ENCODE data around the gene SET.

SET gene

DNA sequence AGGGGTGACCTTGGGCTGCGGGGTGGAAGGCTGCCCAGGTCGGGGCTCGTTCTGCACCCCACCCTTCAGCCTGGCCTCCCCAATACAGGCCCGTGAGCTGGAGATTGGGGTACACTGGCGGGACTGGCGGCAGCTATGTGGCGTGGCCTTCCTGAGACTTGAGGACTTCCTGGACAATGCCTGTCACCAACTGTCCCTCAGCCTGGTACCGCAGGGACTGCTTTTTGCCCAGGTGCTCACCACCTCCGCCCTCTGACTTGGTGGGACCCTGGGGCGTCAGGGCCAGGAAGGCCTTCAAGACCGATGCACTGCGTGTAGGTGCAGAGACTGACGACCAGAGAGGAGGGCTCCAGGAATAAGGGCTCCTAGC, 24.4 kb downstream of the SET start:
- no peak for DNase-seq (ENCODE audit: low spot score)

DNA sequence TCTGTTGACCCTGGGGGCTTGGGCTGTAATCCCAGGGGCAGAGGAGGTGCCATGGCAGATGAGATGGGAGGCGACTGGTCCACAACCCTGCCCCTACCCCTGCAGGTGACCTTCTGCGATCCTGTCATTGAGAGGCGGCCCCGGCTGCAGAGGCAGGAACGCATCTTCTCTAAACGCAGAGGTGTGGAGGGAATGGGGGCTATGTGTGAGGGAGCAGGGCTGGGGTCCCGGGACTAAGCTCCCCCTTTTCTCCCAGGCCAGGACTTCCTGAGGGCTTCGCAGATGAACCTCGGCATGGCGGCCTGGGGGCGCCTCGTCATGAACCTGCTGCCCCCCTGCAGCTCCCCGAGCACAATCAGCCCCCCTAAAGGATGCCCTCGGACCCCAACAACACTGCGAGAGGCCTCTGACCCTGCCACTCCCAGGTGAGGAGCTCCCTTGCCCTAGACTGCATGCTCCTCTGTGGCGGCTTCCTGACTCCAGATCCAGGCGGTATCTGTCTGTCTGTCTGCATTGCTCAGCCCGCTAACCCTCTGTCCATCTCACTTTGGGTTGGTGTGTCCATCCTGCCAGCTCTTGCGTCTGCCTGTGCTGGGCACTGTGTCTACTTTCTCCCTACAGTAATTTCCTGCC, 25.0 kb downstream of the SET start:
- no peak for DNase-seq (ENCODE audit: low spot score)

DNA sequence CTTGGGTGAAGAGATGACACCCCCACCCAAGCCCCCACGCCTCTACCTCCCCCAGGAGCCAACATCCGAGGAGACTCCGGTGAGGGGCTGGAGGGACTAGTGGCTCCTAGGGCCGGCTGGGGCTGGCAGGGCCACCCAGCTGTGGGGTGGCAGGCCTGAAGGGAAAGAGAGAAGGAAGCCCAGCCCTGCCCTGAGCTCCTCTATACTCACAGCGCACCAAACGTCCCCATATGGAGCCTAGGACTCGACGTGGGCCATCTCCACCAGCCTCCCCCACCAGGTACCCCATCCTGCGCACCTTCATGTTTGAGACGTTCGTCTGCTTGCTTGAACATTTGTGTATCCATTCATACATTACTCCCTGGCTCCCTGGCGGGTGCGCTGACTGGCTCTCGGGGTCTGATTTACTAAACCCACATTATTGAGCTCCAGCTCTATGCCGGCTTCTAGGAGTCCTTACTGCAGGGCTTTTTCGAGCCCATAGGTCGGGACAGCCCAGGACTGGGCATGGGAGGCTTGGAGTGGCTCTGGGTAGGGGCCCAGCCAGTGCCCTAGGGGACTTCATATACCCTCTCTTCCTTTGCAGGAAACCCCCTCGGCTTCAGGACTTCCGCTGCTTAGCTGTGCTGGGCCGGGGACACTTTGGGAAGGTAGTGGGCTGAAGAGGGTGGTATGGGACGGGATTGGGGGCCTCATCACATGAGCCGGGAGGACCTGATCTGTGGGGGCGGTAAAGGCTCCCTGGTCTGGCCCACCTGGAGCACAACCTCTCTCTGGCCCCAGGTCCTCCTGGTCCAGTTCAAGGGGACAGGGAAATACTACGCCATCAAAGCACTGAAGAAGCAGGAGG, 25.8 kb downstream of the SET start:
- DNase-seq (ENCODE audit: low spot score), result no peak

DNA sequence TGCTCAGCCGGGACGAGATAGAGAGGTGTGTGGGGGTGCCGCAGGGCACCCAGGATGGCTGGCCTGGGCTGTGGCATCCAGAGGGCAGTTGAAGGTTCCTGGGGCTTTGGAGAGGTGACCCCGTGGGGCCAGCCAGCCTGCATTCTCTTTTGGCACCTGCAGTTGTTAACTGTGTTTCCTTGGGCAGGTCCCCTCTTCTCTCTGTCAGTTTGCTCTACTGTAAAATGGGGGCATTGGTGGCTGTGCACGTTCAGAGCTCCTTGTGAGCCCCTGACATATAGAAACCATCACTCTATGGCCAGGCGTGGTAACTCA, 26.4 kb downstream of the SET start:
- no peak for DNase-seq (ENCODE audit: low spot score)

DNA sequence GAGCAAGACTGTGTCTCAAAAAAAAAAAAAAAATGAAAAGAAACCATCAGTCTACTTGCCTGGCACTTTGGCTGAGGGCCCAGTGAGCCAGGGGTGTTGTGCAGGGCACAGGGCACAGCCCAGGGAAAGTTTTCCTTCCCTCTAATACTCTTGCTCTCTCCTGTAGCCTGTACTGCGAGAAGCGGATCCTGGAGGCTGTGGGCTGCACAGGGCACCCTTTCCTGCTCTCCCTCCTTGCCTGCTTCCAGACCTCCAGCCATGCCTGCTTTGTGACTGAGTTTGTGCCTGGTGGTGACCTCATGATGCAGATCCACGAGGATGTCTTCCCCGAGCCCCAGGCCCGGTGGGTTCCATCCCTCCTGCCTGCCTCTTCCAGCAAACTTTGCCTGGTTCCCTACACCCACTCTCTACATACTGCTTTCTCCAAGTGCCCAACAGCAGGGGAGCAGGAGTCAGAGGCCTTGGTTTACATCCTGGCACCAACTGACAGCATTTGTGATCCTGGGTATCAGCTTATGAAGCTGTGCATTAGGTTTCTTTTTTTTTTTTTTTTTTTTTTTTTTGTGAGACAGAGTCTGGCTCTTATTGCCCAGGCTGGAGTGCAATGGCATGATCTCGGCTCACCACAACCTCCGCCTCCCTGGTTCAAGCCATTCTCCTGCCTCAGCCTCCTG, 27.7 kb downstream of the SET start:
- DNase-seq (ENCODE audit: low spot score), result no peak

DNA sequence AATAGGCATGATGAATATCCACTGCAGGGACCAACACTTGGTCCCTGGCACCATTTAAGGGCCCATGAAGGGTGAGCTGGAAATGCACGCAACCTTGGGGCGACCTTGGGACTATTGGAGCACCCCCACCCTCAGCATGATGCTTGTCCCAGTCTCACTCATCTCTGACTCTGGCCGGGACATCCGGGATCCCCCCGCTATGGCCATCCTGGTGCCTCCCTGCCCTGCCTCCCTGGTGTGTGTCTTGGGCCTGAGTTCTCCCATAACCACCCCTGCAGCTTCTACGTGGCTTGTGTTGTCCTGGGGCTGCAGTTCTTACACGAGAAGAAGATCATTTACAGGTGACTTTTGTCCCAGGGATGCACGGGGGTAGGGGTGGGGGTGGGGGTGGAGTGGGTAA, 29.0 kb downstream of the SET start:
- DNase-seq (ENCODE audit: low spot score), result no peak

DNA sequence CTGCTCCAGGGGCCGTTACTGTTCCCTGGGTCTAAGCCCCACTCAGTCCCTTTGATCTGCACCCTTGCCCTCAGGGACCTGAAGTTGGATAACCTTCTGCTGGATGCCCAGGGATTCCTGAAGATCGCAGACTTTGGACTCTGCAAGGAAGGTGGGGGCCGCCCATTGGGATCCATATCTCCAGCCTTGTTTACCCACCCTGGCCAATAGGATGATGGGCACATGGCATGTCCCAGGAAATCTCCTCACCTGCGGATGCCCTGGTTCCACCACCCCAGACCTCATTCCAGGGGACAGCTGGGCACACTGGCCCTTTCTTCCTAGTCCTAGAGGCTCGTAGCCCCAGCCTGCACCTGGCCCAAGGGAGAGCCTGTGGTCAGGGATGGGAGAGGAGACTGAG, 29.5 kb downstream of the SET start:
- DNase-seq (ENCODE audit: low spot score), result no peak

DNA sequence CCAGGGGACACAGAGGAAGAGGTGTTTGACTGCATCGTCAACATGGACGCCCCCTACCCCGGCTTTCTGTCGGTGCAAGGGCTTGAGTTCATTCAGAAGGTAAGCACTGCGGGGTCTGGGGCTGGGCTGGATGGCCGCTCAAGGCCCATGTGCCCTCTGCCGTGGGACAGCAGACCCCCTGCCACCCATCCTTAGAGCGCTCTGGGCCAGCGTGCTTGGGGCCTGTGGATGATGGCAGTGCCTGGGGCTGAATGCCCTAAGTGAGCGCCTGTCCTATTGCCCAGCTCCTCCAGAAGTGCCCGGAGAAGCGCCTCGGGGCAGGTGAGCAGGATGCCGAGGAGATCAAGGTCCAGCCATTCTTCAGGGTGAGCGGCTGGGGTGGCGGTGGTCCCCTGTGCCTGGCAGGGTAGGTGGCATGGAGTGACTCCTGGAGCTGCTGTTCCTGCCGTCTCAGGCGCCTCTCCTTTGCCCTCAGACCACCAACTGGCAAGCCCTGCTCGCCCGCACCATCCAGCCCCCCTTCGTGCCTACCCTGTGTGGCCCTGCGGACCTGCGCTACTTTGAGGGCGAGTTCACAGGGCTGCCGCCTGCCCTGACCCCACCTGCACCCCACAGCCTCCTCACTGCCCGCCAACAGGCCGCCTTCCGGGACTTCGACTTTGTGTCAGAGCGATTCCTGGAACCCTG, 31.0 kb downstream of the SET start:
- DNase-seq (ENCODE audit: low spot score), result no peak

DNA sequence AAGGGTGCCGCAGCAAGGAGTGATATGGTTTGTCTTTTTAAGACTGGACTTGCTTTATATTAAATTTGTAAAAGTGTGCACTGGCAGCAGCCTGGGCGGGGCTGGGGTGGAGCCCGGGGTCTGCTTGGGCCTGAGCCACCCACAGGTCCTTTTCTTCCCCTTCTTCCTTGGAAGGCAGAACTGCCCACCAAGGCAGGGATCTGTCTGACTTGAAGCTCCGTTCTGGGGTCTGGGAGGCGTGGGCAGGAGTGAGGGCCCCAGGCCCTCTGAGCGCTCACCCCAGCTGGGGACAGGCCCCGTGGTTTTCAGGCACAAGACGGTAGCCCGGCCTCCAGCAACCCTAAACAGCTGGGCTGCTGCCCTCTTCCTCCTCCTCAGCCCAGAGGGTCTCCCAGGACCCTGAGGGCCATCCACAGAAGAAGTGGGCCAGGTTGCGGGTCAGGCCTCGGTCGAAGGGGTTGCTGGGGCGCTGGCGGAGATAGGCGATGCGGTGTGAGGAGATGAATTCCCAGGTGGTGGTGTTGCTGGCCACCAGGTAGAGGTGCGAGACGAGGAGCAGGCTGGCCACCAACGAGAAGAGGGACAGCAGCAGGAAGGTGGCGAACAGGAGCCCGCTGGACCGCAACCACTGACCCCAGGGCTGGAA, 31.9 kb downstream of the SET start:
- no peak for DNase-seq (ENCODE audit: low spot score)

DNA sequence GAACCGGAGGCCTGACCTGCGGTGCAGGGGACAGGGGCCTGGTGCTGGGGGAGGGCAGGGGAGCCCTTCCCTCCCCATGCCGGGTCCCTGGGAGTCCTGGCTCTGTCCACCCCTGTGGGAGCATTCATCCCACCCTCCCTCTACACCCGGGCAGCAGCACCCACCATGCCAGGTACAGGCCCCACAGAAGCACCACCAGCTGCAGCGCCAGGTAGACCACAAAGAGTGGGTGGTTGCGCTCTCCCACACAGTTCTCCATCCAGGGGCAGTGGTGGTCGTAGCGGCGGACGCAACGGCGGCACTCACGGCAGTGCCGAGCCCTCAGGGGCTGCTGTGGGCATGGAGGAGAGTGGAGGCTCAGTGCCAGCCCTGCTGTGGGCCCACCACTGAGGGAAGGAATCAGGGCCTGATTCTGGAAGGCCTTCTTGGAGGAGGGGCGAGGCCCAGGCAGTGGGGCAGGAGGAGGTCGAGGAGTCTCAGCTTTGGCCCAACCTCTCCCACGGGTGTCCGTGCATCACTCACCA, 32.5 kb downstream of the SET start:
- no peak for DNase-seq (ENCODE audit: low spot score)

DNA sequence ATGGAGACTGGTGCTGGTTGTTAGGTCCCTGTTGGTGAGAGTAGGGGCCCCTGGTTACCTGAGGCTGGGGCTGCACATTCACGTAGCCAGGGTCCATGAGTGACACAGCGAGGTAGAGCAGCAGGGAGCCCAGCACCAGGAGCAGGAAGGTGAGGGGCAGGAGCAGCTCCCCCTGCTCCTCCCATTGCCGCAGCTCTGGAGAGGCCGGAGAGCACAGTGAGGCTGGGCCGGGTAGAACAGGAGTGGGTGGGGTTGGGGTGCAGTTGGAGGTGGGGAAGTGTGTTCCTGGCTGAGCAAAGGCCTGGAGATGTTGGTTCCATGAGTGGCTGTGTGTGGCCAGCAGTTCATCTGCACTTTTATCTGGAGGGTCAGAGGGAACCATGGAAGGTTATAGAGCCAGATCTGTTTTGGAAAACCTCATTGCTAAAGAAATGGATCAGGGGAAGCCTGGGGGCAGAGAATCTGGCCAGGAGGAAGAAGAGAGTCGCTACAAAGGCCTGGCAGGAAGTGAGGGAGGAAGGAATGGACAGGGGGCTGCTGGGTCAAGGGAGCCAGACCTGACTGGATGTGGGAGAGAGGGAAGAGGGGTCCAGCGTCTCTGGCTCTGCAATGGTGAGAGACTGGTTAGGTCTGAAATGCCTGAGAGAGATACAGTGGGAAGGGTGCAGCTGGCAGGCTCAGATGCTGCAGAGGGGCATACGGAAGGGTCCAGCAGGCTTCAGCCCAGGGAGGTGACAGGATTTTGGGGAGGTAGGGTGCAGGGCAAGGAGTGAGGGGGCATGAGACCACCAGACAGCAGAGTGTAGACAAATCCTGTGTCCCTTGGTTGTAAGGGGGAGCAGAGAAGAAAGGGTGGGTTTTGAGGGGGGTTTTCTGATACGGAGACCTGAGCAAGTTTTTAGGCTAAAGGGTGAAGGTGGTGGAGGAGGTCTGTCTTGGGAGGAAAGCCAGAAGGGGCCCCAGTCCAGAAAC, 33.6 kb downstream of the SET start:
- no peak for DNase-seq (ENCODE audit: low spot score)

DNA sequence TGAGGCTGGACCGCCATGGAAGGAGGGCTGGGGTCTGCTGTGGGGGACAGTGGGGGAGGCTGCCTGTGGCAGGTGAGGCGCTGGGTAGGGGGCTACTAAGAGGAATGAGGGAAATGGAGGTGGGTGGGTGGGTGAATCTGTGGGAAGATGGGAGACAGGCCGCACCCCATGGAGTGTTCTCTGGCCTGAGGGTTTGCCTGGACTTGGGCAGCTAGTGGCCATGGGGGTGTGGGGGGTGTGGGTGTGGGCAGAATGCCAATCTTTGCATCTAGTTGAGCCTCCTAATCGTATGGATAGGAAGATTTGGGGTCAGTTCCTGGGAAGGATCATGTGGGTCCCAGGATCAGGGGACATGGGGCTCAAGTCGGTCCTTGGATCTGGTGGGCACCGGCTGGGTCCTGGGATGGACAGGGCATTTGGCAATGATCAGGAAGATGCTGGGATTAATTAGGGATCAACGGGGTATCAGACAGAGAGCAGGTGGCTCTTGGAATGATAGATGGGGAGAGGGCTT, 34.4 kb downstream of the SET start:
- no peak for DNase-seq (ENCODE audit: low spot score)

DNA sequence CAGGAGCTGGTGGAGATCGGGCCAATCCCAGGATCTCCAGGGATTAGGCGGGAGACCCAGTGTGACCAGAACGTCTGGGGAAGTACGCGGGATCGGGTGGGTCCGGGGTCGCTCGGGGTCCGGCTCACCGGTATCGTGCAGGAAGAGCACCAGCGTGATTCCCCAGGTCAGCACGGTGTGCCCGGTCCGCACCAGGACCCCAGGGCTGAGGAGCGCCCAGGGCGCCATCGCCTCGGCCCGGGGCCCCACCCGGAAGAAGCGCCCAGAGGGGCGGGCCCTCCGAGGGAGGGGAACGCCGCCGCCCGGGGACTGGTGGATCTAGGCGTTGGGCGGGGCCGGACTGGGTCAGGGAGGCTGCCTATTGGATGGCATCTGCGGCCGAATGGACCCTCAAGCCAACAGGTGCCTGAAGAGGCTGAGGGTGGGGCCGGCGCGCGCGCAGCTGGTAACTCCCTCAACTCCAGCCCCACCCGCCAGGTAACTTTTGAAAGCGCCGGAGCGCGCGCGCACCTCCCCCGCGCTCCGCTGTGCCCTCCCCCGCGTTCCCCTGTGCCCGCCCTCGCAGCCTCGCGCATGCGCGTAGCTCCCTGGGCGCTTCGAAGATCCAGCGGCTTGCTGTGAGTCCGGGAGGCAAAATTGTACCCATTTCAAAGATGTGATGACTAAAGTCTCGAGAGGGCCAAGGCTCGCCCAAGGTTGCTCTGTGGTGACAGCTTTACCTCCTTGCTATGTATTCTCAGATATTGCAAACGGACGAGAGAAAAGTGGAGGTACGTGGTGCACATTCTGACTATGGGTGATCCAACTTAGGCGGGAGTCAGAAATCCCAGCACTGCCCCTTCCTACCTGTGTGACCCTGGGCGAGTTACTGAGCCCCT, 35.1 kb downstream of the SET start, which contains the start of gene ZDHHC12:
TSS of gene ZDHHC12 (minus strand) at position 262 of the 878 bp plus-strand sequence. CDS start at position 228, 34 bp downstream.
- peak; percentile 99 for DNase-seq (ENCODE audit: low spot score)

DNA sequence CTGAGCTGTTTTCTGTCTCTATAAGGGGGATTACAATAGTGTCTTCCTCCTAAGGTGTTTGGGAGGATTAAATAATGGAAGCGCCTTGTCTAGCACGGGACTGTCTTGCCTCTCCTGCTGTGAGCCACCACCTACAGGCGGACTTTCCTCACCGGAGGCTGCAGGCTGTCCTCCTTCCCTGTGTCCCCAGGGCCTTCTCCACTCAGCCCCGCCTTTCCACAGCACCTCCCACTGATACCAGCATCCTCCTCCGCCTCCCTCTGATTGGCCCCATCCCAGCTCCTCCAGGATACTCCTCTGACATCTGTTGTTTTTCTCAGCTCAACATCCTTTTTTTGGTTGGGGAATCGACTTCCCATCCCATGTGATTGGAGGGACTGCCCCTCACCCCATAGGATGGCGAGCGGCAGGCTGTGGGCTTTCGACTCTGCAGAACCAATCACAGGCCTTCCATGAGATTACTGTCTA, 35.8 kb downstream of the SET start:
- DNase-seq (ENCODE audit: low spot score), result peak; percentile 35

DNA sequence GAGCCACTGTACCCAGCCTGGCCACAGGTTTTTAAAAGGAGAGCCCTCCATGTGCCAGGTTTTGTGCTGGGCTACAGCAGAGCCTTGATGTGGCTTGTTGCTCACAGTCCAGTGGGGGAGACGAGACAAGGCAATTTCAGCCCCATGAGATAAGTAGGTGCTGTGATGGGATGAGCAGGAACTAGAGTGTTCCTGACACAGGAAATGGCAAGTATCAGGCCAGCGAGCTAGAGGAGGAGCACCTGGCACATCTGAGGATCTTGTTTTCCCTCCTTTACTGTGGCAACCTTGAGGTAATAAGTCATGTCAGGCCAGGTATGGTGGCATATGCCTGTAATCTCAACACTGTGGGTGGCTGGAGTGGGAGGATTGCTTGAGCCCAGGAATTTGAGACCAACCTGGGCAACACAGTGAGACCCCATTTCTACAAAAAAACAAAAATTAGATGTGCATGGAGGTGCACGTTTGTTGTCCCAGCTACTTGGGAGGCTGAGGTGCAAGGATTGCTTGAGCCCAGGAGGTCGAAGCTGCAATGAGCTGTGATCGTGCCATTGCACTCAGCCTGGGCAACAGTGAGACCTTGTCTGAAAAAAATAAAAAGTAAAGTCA, 38.7 kb downstream of the SET start:
- no peak for DNase-seq (ENCODE audit: low spot score)

DNA sequence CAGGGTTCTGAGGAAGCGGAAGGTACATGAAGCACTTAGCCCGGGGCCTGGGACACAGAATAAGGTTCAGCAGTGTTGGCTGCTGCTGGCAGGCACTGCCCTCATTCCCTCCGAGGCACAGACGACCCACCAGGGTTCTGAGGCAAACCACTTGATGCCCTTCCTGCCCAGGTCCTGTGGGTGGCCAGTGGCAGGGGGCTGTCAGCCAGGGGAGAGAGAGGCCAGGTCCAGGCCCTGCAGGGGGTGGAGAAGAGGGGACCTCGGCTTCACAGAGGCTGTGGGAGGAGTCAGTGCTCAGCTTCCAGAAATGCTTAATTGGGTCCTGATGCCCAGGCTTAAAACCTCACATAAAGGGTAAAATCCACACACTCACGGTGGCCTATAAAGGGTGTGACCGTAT, 39.3 kb downstream of the SET start:
- DNase-seq (ENCODE audit: low spot score), result no peak

DNA sequence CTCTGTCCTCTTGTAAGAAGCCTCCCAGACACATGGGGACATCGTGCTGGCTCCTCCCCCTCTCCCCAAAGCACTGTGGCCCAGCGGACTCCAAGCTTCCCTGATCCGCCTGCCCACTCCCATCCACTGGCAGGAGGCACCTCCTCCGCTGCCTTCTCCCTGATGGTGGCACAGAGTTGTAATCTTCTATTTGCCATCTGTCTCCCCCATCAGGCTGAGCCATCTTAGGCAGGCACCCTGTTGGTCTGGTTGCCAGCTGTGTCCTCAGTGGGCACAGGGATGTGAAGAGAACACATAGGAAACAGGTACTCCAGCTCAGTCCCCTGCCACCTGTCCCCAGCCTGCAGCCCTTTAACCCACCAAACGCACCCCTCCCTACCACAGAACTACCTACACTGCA, 40.3 kb downstream of the SET start:
- no peak for DNase-seq (ENCODE audit: low spot score)

DNA sequence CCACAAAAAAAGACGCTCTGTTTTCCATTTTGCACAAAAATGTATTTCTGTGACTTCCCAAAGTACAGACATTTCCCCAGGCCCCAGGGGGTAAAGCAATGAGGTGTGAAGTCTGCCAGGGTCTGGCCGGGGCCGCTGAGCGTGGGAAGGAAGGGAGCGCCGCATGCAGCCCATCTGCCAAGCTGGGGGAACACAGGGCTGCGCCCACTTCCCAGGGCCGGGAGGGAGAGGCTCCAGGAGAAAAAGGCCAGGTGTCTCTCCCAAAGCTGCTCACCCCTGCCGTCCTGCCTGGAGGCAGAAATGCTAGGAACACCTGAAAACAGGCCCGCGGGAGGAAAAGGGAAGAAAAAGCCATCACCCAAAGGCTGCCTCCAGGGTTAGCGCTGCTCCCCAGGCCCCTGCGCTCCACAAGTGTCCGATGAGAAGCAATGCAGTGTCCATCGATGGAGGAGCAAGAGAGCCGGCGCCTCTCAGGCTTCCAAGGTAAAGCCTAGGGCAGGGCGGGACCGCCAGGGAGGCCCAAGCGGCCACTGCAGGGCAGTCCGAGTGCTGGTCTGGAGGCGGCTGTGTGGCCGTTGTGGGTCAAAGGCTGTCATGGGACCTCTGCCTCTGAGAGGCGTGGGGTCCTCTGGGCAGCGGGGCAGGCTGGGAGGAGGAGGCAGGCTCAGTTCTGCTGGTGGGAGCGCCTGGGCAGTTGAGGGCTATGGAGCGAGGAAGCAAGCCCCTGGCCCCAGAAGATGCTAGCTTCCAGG, 40.9 kb downstream of the SET start:
- no peak for DNase-seq (ENCODE audit: low spot score)
